ENCODE results near the gene UBXN11. TPM values are rescaled to one million over a fixed set of nuclear protein-coding genes. Genes with fewer than 3 reads are reported as not detected.

Gene UBXN11
- total and polyA plus RNA-seq, 2 donors (not counting 1 experiment from before 2014, with no cell fraction given), result 68.0 to 81.4 TPM

DNA sequence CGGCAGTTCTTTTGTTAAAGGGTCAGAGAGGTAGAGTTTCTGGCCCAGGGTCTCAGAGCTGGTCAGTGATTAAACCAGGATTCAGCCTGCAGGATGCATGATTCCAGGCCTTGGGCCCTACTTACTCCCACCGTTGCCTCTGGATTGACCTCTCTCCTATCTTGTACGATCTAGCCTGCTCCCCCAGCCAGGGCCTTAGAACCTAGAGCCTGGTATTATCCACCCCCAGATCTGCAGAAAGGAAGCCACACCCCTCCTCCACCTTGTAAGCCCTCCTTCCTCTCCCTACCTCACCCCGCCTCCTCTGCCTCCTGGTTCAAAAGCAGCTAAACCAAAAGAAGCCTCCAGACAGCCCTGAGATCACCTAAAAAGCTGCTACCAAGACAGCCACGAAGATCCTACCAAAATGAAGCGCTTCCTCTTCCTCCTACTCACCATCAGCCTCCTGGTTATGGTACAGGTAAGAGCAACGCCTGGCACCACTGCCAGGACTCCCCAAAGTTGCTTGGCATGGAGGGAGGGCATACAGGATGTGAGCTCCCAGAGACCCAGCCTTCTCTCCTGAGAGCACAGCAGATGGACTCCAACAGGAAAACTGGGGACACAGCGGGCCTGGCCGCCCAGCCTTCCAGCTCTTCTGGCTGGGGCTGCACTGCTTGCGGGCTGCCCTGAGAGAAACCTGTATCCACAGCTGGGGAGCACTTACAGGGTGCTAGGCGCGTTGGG lies 11.3 kb upstream of the UBXN11 start, which contains the start of gene CD52:
CD52 (plus strand) TSS at position 347 of the 726 bp plus-strand sequence; CDS start at position 407, 60 bp downstream.
- Mint-ChIP-seq H3K27me3 (no peaks in the 10 kb centered on the region), H3K27ac (peak within 1 kb of the TSS; percentile 97), H3K4me3 (peak within 1 kb of the TSS; percentile 89), H3K4me1 (peaks cover 80% of the 10 kb centered on the region), H3K9me3 (ENCODE audit: insufficient read depth) (no peaks in the 10 kb centered on the region)
- peaks cover 0 to 39% of the 10 kb centered on the region in 2 experiments for H3K36me3 ChIP-seq (replicated peaks in 1 of 2; ENCODE audit: control extremely low read depth in 1 of 2, control insufficient read depth in 1 of 2, extremely low read depth in 1 of 2, insufficient read depth in 2 of 2, low read length in 1 of 2)
- peaks cover 75 to 78% of the 10 kb centered on the region in 2 donors for H3K4me1 ChIP-seq (ENCODE audit: control insufficient read depth in 2 of 2, insufficient read depth in 2 of 2, low read length in 2 of 2)
- TF ChIP-seq, protein P1, sequence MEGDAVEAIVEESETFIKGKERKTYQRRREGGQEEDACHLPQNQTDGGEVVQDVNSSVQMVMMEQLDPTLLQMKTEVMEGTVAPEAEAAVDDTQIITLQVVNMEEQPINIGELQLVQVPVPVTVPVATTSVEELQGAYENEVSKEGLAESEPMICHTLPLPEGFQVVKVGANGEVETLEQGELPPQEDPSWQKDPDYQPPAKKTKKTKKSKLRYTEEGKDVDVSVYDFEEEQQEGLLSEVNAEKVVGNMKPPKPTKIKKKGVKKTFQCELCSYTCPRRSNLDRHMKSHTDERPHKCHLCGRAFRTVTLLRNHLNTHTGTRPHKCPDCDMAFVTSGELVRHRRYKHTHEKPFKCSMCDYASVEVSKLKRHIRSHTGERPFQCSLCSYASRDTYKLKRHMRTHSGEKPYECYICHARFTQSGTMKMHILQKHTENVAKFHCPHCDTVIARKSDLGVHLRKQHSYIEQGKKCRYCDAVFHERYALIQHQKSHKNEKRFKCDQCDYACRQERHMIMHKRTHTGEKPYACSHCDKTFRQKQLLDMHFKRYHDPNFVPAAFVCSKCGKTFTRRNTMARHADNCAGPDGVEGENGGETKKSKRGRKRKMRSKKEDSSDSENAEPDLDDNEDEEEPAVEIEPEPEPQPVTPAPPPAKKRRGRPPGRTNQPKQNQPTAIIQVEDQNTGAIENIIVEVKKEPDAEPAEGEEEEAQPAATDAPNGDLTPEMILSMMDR (IDR thresholded peaks at IDR 0.05), result no peak
- no peak for TF ChIP-seq EZH2 (IDR thresholded peaks at IDR 0.05; ENCODE audit: borderline replicate concordance, insufficient read depth, low read depth, low read length, poor library complexity, severe bottlenecking)
- H3K79me2 ChIP-seq (ENCODE audit: control insufficient read depth, insufficient read depth, low read length), result peaks cover 76% of the 10 kb centered on the region
- ATAC-seq (ENCODE audit: low read depth) (peak; percentile 63), DNase-seq (peak; percentile 69)
- ChIA-PET CTCF (interaction anchor here (0.8 to 30.0 kb wide), 6 partner anchors 9 to 148 kb away, joined by 3 to 1400 read pairs (median 10); partner anchors contain the start of genes CEP85, SH3BGRL3 and ZNF593), POLR2A (interaction anchor here (0.6 to 15.2 kb wide), 7 partner anchors 11 to 413 kb away, joined by 3 to 1239 read pairs (median 8); partner anchors contain the start of genes CEP85, SH3BGRL3 and UBXN11)
- no peaks in the 10 kb centered on the region for H3K27me3 ChIP-seq (replicated peaks in 1 of 4; ENCODE audit: control extremely low read depth in 1 of 4, control insufficient read depth in 3 of 4, insufficient read depth in 4 of 4, low read length in 3 of 4)
- no peak within 1 kb of the TSS for H2AFZ ChIP-seq (ENCODE audit: insufficient read depth, low read depth, low read length, poor library complexity, severe bottlenecking)
- H3K4me3 ChIP-seq (ENCODE audit: control extremely low read depth in 1 of 5, extremely low read depth in 1 of 5, insufficient read depth in 1 of 5, low read depth in 2 of 5, low read length in 4 of 5), result peak within 1 kb of the TSS; percentile 75 to 95 (median 93)
- peak within 1 kb of the TSS; percentile 85 for H3K9ac ChIP-seq (ENCODE audit: low read length)
- H3K4me2 ChIP-seq (replicated peaks; ENCODE audit: low read depth, low read length, poor library complexity, severe bottlenecking), result peak within 1 kb of the TSS; percentile 73
- no peaks in the 10 kb centered on the region for H3K9me3 ChIP-seq (ENCODE audit: control extremely low read depth in 1 of 3, control insufficient read depth in 2 of 3, insufficient read depth in 1 of 3, low read length in 2 of 3)
- intact Hi-C loops (cut with micrococcal nuclease), result loop anchor here (1.0 to 10.0 kb wide), 4 partner anchors 11 to 155 kb away; partner anchors contain the start of genes DHDDS, HMGN2 and UBXN11
- H4K20me1 ChIP-seq (ENCODE audit: control insufficient read depth, insufficient read depth, low read length, poor library complexity, severe bottlenecking), result peaks cover 47% of the 10 kb centered on the region
- WGBS (ENCODE audit: insufficient coverage), result 2% methylated on average over 10 of the region's 12 CpGs
- peak within 1 kb of the TSS; percentile 67 to 86 for H3K27ac ChIP-seq (ENCODE audit: low read length in 2 of 2)
